RKO (cell line): ENCODE measurements around the gene SWAP70.

Source experiments
- DNase-seq: peaks from one replicate; pipeline ENCODE4 v3.0.0-alpha.2; 2016; ENCODE audit warnings: low spot score

Gene SWAP70

GRCh38 chr11:9651899-9652748 is 11.8 kb upstream of the SWAP70 start:
- no peak for DNase-seq

GRCh38 chr11:9653871-9654270 is 10.0 kb upstream of the SWAP70 start:
- DNase-seq: no peak

DNA sequence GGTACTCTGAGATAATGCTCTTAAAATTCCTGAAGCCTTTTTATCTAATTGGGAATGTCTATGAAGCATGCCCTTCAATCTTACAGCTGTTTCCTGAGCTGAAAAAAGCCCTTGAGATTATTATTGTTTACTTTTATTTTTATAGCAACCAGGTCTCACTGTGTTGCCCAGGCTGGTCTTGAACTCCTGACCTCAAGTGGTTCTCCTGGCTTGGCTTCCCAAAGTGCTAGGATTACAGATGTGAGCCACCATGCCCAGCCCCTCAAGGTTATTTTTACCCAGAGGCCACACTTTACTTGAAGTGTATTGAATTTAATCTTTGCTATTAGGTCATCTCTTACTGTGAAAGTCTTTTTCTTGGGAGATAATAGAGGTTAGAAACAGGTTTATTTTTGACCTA is 7.0 kb upstream of the SWAP70 start:
- DNase-seq: no peak

- DNase-seq: no peak
Measured at GRCh38 chr11:9657531-9657930, 6.3 kb upstream of the SWAP70 start.

GRCh38 chr11:9660886-9661285 is 3.0 kb upstream of the SWAP70 start:
- DNase-seq: peak; percentile 34

- no peak for DNase-seq
Measured at GRCh38 chr11:9662273-9662672, 1.6 kb upstream of the SWAP70 start.

DNA sequence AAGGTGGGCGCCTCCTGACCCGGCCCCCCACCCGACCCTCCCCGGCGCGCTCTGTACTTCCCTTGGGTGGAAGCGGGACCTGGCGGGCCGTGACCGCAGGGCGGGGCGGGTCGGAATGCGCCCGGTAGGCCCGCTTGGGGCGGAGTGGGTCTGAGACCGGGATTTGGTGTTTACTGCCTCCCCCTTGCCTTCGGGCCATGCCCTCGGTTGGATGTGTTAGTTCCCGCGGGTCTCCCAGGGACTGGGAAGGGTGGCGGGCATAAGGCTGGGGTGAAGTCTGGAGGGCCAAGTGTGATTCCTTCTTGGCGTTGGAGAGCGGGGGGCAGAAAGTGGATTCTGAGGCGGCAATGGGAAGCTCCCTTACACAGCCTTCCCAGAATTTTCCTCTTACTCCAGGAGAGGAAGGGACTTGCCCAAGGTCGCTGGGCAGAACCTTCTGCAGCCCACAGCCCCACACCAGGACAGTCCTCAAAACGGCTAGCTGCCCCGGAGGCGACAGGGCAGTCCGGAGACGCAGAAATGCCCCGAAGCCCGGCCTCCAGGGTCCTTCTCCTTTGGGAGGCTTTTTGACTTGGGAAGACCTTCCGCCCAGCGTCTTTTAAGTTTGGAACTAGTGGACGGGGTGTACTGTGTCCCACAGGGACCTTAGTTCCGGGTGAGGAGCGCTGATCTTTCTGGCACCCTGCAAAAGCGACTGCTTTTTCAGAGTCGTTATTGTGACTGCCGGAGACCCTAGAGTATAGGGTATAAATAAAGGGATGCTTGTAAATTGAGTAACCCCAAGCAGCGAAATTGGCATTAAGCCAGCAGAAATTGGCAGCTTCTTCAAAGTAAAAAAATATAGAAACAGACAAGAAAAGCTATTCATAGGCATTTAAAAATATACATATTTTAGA is 647 bp downstream of the SWAP70 start:
- peak; percentile 54 for DNase-seq

GRCh38 chr11:9665749-9666148 is 1.9 kb downstream of the SWAP70 start:
- no peak for DNase-seq

DNA sequence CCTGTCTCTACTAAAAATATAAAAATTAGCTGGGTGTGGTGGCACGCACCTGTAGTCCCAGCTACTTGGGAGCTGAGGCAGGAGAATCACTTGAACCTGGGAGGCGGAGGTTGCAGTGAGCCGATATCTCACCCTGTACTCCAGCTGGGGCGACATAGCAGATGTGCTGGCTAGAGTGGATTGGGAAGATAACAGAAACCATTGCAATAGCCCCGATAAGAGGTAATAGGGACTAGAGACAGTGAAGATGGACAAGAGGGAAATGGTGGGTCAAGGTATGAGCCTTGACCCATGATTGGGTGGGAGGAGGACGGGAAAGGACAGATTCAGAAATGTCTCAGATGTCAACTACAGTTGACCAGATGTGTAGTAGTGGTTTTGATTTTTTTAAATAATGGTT is 6.1 kb downstream of the SWAP70 start:
- DNase-seq: no peak

DNA sequence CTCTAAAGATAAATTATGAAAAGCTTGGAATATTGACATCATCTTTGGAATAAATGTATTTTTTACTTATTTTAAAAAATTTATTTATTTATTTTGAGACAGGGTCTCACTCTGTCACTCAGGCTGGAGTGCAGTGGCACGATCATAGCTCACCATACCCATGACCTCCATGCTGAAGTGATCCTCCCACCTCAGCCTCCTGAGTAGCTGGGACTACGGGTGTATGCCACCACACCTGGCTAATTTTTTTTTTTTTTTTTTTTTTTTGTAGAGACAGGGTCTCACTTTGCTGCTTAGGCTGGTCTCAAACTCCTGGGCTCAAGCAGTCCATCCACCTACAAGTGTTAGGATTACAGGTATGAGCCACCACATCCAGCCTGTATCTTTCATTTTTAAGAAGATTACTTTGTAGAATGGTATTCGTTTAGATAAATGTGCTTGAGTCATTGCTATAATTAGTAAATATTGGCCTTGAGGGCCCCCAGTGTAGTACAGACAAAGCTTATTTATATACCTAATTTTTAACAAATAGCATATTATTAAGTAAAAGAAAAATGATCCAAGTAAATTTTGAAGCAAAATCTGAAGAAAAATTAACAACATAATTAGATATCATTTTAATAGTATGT is 8.5 kb downstream of the SWAP70 start:
- DNase-seq: no peak

- DNase-seq: no peak
Measured at GRCh38 chr11:9672918-9673317, 9.0 kb downstream of the SWAP70 start.

DNA sequence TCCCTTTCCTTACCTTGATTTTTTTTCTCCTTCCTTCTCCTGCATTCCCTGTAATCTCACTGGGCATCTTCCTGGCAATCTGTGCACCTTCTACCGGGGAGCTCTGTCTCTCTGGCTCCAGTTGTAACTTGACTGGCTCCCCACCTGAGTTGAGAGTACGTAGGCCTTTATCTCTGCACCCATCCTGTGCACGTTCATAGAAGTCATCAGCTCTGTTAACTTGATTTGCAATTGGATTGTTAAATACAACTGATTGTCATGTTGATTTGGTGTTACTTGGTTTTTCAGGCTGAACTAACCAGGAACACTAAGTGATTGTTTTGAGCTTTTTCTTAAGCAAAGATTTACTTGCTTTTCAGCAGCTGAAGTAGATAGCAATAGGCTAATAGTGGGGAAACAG is 11.8 kb downstream of the SWAP70 start:
- DNase-seq: no peak

DNA sequence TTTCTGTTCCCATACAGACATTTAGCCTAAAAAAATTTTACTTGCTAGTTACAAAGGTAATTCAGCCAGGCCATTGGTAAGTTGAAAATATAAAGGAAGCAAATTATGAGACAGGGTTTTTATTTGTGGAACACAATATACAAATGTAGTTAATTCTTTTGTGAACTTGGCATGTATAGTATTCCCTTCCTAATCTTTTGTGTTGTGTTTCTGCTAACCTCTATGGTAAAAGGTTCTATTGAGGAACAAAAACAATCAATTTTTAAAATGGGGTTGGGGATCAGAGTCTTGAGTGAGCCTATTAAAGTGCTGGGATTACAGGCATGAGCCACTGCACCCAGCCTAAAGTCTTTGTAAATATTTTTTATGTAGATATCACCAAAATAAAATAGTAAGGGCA is 14.1 kb downstream of the SWAP70 start:
- no peak for DNase-seq

DNA sequence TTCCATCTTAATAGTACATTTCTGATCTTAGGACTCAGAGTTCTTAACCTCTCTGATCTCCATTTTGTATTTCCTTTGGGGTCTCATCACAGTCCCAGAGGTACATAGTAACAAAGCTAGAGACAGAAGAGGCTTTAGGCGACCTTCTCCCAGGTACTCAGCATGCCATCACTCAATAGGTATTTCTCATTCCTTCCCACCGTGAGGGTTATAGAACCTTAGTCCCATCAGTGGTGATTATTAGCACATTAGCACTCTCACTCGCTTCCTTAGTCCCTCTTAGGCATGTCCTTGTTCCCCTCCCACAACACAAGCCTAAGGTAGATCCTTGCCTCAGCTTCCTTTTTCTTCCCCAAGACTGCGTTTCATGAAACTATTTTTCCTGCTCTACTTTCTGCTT is 14.7 kb downstream of the SWAP70 start:
- no peak for DNase-seq

DNA sequence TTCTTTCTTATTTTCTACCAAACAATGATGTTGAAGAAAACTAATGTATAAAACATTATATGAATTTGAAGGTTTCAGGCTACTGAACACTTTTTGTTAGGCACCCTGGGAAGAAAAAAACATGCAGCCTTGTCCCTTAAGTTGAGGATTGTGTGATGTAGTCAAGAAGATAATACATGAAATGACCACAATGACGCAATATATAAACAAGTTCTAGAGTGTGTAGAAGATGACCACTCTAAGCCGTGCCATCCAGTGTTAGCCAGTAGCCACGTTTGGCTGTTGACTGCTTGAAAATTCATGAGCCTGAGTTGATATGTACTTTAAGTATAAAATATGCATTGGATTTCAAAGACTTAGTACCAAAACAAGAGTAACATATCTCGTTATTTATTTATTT is 16.2 kb downstream of the SWAP70 start:
- DNase-seq: no peak

DNA sequence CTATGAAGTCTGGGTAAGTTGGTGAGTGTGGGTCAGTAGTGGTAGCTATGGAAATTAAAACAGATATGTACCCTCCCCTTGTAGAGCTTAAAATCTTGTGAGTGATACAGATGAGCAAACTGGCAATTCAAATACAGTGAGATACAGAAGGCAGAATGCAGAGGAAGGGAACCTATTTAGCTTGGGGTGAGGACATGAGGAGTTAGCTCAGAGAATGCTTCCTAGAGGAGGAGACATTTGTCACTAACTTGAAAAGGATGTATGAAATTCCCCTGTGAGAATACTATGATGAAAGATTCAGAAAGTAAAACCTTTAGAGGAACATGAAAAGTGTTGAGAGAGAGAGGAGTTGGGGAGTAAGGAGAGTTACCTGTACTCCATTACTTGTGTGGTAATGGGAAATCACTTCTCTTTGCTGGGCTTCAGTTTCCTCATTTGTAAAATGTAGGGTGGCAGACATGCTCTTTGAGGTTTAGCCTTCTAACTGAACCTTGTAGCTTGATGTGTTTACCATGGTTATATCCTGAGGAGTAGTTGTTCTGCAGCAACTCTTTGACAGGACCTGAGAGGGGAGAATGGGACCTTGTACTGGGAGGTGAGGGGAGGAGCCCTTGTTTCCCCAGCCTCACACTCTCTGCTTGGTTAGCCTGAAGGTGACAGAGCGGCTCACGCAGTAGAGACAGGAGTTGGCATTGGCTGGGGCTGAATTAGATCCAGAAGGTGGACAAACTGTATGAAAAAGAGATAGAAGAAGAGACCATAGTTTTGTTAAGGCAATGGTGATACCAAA is 17.9 kb downstream of the SWAP70 start:
- no peak for DNase-seq

DNA sequence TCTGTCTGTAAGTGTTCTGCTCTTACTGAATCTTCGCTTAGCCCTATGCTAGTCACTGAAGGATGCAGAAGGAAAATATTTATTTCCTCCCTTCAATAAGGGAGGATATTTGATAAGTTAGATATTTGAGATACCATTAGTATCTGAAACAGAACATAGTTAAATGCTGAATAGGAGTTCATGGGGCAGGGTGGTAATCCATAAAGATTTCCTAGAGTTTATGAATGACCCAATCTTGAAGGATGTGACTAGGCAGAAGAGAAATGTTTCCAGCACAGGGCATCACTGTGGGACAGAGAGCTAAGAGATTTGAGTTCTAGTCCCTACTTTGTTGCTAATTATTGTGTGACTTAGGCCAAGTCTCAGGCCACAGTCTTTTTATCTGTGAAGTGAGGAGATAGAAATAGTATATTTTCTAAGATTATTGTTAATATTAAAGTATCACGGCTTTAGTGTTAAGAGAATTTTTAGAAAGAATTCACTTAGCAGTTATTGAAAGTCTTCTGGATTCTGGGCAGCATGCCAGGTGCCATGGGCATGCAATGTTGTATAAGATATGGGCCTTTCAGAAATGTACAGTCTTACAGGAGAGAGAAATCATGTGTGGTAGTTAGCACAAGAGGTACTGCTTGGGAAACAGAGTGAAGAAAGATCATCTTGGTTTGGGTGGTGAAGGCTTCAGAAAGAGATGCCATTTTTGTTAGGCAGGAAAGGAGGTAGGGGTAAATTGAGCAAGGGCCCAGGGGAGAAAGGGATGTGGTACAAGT is 24.0 kb downstream of the SWAP70 start:
- DNase-seq: no peak

DNA sequence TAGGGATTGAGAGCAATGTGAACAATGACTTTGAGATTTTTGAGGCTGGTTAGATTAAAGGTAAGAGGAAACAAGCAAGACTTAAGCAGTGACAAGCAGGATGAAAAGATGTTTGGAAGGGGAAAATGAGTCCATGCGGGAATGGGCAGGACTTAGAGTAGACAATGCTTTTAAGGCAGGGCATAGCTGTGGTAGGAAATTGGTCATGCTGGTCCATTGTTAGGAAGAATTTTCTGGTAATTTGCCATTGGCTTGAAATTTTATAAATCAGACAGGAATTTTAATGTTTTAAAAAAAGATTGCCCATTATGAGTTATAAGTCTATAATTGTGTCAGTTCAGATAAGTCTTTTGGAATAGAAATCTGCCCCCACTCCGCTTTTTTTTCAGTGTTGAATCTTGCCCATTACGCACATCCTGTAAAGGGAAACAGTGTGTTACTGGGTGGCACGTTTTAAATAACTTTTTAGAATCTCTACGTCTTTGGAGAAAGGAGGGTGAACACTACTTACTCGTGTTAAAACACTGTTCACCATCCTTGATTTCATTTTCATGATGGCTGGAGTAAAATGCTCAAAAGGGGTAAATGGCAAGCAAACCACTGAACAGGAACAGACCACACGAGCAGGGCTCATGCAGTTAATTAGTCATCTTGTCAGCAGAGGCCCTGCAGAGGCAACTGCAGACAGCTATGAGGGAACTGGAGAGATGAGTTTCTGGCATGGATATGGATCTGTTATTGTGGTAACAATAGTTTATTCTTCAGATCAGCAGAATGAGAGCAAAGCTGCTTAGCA is 25.0 kb downstream of the SWAP70 start:
- DNase-seq: peak; percentile 51

DNA sequence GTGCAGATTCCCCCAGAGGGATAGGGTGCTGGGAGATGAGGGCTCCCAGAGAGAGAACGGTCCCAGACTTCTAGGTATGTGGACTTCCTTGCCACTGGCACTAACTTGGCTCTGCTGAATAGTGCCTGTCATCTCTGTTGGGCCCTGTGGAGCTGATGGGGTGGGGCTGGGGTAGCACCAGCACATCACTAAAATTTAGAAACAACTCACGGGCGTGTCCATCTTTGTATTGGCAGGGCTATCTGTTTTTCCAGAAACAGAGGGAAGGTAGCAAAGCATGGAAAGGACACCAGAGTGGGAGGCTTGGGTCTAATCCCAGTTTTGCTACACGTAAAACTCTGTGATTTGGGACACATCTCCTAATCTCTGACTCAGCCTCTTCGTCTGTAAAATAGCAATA is 25.8 kb downstream of the SWAP70 start:
- no peak for DNase-seq

GRCh38 chr11:9691865-9692264 is 28.0 kb downstream of the SWAP70 start:
- DNase-seq: peak; percentile 93
